HG03139 (cell line): ENCODE measurements around the gene BATF3.
"Not testable (repeated sequence)": the region's sequence is repeated elsewhere in the genome, so short reads cannot be mapped to it uniquely, and the experiment has no call there.

ENCODE experiments used
- ATAC-seq: cut with Tn5 transposase; IDR thresholded peaks from one replicate; pipeline ENCODE4 v1.9.1; 2021; ENCODE audit not compliant: unreplicated experiment

The BATF3 gene

DNA sequence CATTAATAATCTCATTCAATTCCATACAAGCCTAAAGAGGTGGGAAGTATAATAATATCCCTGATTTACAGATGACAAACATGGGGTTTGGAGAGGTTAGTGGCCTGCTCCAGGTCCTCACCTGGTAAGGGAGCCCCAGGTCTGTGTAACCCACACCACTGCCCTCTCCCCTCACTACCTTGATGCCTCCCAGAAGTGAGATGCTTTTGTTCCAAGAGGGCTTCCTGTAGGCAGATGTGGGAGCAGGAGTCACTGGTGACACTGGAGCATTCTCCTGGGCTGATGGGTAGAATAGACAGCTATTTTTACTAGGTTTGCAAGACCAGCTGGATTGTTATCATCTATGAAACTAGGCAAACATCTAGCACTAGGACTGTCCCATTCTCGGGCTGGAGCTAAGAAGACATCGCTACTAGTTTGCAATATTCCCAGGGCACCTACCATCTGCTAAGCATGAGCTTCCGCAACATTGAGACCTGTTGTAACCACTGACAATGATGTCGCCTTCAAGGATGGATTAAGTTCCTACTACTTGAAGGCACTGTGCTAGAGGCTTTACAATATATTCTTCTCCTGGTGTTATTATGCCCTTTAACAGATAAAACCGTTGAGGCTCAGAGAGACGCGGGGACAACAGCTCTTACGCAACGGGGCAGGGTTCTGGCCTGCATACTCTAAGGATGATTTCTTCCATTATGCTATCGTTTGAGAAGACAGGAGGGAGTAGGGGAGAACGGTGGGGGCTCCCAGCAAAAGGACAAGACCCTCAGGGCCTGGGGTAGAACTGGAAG is 35.0 kb downstream of the BATF3 start:
- no peak for ATAC-seq

DNA sequence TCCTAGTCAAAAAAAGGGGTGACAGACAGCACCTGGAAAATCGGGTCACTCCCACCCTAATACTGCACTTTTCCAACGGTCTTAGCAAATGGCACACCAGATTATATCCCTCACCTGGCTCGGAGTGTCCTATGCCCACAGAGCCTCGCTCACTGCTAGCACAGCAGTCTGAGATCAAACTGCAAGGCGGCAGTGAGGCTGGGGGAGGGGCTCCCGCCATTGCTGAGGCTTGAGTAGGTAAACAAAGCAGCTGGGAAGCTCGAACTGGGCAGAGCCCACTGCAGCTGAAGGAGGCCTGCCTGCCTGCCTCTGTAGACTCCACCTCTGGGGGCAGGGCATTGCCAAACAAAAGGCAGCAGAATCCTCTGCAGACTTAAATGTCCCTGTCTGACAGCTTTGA is 41.4 kb downstream of the BATF3 start:
- not testable (repeated sequence) for ATAC-seq

DNA sequence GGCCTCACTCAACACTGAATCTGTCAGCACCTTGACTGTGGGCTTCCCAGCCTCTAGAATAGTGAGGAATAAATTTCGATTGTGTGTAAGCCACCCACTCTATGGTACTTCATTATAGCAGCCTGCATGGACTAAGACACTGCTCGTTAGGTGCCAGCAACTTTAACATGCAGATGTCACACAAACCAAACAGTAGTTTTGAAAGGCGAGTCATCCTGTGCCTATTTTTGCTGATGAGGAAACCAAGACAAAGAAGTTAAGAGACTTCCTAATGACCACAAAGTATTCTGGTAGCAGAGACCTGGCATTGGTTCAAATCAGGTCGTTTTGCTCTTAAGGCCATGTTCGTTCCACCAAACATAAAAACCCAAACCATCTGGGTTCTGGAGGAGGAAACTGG is 42.9 kb downstream of the BATF3 start:
- ATAC-seq = no peak

DNA sequence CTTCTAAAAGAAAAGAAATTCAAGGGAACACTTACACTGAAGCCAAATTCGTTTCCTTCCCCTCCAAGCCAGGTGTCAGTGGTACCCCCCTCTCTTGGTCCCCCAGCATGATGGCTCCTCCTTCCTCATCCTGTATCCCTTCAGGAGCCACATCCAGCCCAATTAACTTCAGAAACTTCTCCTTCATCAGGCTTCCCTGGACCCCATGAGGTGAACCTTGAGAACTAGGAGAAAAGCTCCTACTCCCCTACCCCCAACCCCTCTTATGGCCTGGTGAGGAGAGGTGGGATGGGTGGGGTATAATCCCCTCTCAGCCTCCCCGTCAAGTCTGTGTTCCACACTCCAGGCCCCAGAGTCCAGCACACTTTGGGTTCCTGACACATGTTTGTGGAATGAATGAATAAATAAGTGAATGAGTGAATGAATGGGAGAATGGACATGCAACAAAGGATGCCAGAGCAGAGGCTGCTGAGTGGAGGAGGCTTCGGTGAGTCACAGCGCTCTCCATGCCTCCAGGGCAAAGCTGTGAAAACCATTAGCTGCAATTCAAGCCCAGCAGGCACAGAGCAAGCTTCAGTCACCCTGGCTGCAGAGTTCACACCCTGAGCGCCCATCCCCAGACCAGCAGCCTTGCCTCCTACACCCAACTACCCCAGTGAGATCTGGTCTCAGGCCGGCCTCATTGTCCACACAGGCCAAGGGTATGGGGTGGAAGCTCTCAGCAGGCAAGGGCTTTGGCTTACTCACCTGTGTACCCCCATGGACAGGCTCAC is 43.8 kb downstream of the BATF3 start:
- no peak for ATAC-seq

DNA sequence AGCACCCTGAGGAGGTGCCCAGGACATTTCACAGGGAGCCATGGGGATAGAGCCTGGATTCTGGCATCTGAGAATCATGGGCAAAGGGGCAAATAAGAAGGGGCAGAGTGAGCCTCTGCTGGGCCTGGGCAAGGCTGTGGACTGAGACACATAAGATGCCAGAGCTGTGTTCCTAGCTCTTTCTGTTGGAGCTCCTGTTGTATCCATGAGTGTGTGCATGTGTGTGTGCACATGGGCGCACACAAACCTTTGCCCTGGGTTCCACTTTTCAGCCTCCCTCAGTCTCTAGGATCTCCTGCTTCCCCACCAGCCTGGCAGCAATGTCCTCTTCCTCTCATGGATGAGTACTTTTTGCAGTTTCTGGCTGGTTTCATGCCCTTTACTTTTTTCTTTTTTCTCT is 47.0 kb downstream of the BATF3 start:
- ATAC-seq = no peak

DNA sequence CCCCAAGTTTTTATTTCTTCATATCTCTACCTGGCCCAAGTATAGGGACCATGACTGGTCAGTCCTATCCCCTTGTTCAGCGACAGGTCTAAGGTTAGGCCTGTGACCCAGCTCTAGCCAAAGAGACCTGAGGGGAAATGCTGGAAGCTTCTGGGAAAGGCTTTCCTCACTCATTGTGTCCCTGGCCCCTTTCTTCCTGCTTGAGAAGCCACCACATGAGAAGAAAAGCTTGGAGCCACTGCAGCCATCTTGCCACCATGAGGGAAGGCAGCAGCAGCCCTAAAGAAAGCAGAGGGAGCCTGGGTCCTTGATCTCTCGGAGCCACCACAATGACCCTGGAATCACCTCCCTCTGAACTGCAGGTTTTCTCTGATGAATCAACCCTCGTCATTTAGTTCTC is 47.7 kb downstream of the BATF3 start:
- no peak for ATAC-seq

DNA sequence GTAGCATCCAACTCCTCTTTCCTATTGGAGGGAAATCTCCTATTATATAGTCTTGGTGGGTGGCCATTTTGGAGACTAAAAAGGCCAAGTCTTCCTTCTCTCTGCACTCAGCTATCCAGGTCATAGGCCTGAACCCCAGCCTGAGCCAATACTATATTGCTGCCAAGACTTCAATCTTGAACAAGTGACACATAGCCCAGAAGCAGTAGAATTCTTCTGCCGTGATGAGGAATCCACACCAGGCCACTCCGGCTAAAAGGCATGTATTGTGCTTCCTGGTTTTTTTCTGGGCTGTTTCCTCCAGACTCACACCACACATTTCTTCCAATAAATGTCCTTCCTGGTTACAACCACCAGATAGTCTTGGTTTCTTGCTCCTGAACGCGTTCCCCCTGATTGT is 48.1 kb downstream of the BATF3 start:
- ATAC-seq = no peak

DNA sequence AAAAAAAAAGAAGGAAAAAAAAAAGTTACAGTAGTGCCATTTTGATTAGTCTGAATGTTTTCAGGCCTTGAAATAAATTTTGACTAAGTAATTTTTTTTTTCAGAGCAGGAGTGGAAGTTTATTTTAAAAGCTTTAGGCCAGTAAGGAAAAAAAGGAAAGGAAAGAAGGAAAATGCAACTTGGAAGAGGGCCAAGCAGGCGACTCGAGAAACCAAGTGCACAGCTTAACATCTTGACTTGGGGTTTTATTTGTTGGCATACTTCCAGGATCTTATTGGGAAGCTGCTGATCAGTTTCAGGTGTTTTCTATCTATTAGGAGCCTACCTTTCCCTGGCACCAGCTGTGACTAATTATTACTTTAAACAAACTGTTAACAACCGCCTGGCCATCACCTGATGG is 49.4 kb downstream of the BATF3 start:
- no peak for ATAC-seq

DNA sequence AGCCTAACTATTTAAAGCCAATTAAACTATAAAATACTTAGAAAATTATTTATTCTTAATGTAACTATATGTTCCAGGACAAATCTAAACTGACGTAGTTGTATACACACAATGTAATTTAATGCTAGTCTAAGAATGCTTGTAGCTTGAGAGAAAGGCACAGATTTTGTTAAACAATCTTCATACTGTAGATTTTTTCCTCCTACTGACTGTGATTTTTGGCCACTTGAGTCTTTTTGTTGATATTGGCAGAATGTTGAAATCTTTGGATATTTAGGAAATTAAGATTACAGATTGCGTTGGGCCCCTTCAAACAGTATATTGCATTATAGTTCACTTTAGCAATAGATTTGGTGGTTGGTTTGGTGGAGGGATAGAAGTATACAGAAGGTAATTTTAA is 50.6 kb downstream of the BATF3 start:
- ATAC-seq = no peak

DNA sequence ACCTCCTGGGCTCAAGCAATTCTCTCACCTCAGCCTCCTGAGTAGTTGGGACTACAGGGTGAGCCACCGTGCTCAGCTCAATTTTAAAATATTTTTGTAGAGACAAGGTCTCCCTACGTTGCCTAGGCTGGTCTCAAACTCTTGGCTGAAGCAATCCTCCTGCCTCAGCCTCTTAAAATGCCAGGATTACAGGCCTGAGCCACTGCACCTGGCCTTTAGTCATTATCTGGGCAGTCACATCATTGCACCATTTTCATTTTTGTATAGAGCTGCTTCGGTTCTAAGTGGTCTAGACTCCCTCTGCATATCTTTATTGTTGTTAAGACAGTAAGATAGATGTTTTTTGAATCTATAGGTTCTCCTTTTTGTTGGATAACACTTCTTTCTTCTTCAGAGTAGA is 51.2 kb downstream of the BATF3 start:
- ATAC-seq = no peak

DNA sequence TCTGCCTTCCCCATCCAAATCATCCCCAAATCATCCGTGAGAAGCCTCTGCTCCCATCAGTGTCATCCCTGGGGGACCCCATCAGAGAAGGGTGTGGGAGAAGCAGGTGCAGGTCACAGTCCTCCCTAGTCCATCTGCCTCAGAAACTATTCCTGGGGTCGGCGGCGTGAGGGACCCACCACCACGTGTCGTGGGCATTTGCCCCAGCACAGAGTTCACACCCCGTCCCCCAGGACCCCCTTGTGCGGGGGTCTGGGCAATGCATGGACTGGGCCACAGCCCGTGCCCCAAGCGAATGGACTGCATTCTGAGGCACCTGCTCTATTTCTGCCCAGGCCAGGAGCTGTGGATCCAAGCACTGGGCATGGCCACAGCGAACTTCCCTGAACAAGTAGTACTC is 52.6 kb downstream of the BATF3 start:
- ATAC-seq = no peak

DNA sequence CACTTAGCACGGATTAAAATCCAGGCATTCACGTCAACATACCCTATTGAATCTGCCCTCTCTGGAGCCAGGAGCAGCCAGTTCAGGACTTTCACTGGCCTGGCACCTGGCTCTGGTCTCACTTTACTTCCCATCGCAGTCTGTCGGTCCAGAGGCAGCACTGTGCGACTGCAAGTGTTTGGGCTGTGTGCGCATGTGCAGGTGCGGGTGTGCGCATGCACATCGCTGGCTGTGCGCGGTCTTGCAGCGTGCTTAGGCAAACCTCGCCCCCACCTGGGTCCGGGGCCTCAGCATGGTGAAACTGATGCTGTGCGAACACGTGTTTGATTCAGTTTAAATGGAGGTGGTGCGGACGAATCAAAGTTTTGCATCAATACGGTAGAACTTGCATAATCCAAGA is 53.1 kb downstream of the BATF3 start:
- ATAC-seq = no peak

DNA sequence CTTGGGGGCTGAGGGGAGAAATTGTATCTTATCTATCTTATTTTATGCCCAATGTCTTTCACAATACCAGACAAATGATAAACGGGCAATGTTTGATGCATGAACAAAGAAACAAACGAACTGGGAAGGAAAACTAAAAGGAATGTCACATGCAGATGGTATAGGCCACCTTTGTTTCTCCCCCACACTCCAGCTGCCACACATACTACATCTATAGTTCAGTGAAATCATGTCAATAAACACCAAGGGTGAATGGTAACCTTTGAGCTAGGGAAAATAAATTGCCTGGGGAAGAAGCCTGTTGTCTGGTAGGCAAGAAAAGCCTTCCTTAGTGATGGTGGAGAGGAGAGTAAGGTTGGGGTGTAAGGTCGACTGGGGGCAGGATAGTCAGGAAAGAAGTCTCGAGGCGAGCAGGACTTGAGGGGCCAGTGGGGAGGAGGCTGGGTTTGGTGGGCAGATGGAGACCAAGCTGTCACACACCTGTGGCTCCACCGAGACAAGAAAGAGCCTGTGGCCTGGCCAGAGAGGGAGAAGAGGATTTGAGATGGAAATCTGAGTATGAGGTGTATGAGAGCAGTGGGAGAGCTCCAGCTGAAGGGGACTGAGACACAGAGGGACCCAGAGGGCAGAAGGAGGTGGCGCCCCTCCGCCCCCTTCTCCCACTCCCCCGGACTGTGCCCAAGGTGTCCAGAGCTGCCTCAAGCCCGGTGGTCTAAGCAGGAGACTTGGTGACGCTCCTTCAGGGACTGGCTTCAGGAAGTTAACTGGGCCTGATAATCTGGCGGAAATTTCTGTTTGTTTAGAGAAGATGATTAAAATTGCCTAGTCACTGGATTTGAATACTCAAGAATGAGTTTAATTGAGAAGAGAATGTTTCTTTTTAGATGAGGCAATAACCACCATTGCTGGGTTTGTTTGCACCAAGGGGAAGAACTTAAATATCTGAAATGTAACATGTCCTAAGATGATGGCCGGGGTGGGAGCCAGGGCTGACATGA is 53.8 kb downstream of the BATF3 start:
- no peak for ATAC-seq

DNA sequence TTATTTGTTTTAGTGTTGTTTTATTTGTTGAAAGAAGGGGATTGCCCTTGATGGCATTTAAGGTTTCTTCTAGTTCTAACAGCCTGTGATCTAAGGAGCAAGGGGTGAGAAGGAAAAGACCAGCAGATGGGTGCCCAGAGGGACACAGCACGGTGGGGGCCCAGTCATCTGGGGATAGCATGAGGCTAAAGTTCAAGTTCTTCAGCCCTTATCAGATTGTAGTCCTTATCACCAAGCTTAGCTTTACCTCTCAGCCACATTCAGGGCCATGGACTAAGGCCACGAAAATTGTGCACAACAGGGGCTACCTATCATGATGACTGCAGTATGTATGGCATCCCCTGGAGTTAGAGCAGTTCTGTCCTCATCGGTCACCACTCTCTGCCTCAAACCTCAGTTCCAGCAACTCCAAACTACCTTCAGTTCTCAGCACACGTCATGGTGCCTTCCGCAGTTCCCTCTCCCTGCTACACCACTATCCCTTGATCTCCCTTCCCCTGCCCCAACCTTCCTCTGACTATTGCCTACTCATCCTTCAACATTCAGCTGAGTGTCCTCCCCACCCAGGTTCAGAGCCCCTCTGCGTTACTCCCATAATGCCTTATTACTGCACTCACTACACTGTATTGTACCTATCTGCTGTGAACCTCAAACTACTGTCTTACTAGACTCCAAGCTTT is 54.6 kb downstream of the BATF3 start:
- ATAC-seq = no peak

DNA sequence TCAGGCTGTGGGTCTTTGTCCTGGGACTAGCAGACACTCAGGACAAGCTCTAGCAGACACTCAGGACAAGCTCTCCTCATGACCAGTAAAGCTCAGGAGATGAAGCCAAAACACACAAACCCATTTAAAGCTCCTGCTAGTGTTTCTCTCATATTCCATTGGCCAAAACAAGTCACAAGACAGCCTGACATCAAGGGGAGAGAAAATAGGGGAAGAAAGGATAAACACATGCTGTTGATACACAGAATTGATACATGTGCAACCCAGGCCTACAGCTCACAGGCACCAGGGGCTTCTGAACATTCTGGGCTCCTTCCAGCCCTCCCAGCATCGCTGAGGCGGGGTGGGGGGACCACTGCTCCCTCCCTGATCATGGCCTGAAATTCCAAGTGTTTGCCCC is 55.8 kb downstream of the BATF3 start:
- no peak for ATAC-seq

DNA sequence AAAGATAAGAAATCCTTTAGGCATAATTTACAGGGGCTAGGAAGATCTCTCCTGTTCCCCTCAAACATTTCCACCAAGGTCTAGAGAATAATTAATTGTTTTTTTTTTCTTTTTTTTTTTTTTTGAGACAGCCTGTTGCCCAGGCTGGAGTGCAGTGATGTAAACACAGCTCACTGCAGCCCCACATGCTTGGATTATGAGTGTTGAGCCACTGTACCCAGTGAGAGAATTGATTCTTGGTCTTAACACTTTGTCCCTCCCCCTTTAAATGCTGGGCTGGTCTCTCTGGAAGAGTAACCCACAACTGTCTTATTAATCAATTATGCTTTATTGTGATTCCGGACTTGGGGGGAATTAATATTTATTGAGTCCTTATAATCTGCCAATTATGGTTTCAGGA is 57.7 kb downstream of the BATF3 start:
- no peak for ATAC-seq

DNA sequence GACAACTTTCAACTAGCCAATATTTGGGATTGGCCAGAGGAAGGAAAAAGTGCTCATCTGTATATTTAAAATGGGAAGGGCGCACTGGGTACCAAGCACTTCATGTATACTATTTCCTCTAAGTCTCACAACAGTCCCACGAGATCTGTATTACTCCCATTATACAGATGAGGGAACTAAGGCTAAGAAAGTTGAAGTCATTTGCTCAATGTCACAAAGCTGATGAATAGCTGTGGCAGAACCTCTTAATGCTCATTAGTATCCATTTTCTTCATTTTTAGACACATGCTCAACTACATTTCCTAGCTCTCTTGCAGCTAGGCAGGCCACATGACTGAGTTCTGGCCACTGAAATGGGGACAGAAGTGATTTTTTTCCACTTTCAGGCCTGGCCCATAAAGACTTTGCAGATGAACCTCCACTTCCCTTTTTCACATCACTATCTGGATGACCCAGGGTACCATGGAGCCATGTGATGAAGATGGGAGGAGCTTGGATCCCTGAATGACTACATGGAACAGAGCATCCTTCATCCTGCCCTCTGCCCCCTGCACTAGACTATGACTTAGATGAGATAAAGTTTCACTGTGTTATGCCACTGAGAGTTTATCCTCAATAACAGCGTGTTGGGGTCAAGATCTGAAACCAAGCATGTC is 59.3 kb downstream of the BATF3 start:
- no peak for ATAC-seq

DNA sequence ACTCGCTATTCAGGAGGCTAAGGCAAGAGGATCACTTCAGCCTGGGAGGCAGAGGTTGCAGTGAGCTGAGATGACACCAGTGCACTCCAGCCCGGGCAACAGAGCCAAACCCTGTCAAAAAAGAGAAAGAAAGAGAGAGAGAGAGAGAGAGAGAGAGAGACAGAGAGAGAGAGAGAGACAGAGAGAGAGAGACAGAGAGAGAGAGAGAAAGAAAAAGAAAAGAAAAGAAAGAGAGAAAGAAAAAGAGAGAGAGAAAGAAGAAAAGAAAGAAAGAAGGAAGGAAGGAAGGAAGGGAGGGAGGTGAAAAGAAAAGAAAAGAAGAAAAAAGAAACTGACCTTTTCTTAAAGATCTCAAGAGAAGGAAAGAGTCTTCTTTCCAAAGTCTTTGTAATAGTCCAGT is 60.1 kb downstream of the BATF3 start:
- ATAC-seq = not testable (repeated sequence)

DNA sequence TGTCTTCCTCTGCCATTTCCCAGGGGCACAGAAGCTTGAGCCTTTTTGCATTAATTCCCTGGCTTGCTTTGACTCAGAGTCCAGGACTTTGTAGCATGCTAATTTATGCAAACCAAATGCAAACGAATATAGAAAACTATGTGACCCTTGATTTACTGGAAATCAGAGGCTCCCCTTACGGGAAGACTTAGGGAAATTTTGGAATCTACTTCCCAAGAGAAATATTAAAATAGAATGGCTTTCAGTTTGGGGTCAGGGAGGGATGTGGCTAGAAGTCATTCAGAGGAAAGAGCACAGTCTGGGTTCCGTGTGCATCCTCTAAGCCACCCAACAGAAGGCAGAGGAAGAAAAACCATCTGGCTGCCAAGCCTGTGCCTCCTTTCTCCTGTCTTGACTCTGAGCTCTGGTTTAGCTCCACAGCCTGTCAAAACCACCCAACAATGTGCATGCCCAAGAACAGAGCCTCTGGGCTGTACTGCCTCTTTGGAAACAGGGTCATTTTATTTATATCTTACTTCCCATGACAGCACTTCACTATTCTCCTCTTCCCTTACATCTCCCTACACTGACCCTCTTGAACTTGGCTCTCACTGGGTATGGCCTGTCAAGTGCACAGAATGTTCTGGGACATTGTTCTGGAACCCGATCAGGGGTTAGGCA is 61.0 kb downstream of the BATF3 start:
- ATAC-seq = no peak

DNA sequence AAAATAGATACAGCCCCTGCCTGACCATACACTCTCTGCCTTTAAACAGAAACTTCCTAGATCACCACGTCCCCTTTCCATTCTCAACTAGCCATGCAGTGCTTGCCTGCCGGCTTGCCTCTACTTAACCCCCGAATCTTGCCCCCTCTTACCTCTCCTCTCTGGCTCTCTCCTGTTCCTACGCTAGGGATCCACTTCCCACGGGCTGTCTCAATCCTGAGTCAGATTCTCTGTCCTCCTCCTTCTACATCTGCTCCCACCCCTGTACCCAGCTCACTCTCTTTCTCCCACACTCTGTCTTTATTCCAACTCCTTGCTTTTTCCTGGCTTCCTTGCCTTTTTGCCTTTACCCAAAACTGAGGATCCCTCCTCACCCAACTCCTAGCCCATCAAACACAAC is 61.7 kb downstream of the BATF3 start:
- ATAC-seq = no peak
